Duodenal mucosa (tissue), 2 donors: ENCODE results near the gene CDH19.

Experiments
- H3K27ac ChIP-seq: one replicate; pipeline ENCODE4 v1.7.0; 2013; ENCODE audit warnings: low read depth, low read length
- H3K27me3 ChIP-seq, 2 donors: one replicate each; pipeline ENCODE4 v1.7.0; 2013; ENCODE audit warnings: low read length in 2 of 2, control low read depth in 1 of 2; ENCODE audit not compliant: insufficient read depth in 2 of 2, control insufficient read depth in 1 of 2
- H3K36me3 ChIP-seq, 2 donors: one replicate each; pipeline ENCODE4 v1.7.0; 2013; ENCODE audit warnings: low read length in 2 of 2, control low read depth in 1 of 2; ENCODE audit not compliant: insufficient read depth in 2 of 2, control insufficient read depth in 1 of 2
- H3K4me1 ChIP-seq, 2 donors: one replicate each; pipeline ENCODE4 v1.7.0; 2013; ENCODE audit warnings: low read length in 2 of 2, control low read depth in 1 of 2; ENCODE audit not compliant: insufficient read depth in 2 of 2, control insufficient read depth in 1 of 2
- H3K4me3 ChIP-seq, 2 donors: one replicate each; pipeline ENCODE4 v1.7.0; 2013; ENCODE audit warnings: low read length in 2 of 2, low read depth in 1 of 2
- H3K9ac ChIP-seq, 2 donors: one replicate each; pipeline ENCODE4 v1.7.0; 2013; ENCODE audit warnings: low read length in 2 of 2, low read depth in 1 of 2
- H3K9me3 ChIP-seq, 2 donors: one replicate each; pipeline ENCODE4 v1.7.0; 2013; ENCODE audit warnings: low read length in 2 of 2, control low read depth in 1 of 2; ENCODE audit not compliant: control insufficient read depth in 1 of 2

The CDH19 gene

GRCh38 chr18:66575263-66575662, 28.6 kb downstream of the CDH19 start:
- H3K4me3 ChIP-seq, result no peak overlapping the region
- no peak overlapping the region for H3K9ac ChIP-seq

GRCh38 chr18:66571845-66572244, 32.0 kb downstream of the CDH19 start:
- Histone ChIP-seq H3K27ac (no peak overlapping the region), H3K9me3 (no peaks in the 10 kb centered on the region), H3K36me3 (no peaks in the 10 kb centered on the region), H3K4me3 (no peak overlapping the region), H3K4me1 (no peaks in the 10 kb centered on the region), H3K27me3 (no peaks in the 10 kb centered on the region), H3K9ac (no peak overlapping the region)

More at GRCh38 chr18:66575263-66575662, 28.6 kb downstream of the CDH19 start:
- Histone ChIP-seq H3K9me3 (no peaks in the 10 kb centered on the region), H3K27ac (no peak overlapping the region), H3K27me3 (no peaks in the 10 kb centered on the region), H3K4me1 (no peaks in the 10 kb centered on the region), H3K36me3 (no peaks in the 10 kb centered on the region)

GRCh38 chr18:66566616-66567015, 37.3 kb downstream of the CDH19 start:
- Histone ChIP-seq H3K4me1 (no peaks in the 10 kb centered on the region), H3K9me3 (no peaks in the 10 kb centered on the region), H3K4me3 (no peak overlapping the region), H3K27me3 (no peaks in the 10 kb centered on the region), H3K36me3 (no peaks in the 10 kb centered on the region), H3K27ac (no peak overlapping the region), H3K9ac (no peak overlapping the region)

GRCh38 chr18:66564236-66564635, 39.7 kb downstream of the CDH19 start:
- Histone ChIP-seq H3K27ac (no peak overlapping the region), H3K4me1 (no peaks in the 10 kb centered on the region), H3K9me3 (no peaks in the 10 kb centered on the region), H3K9ac (no peak overlapping the region), H3K36me3 (no peaks in the 10 kb centered on the region), H3K4me3 (no peak overlapping the region), H3K27me3 (no peaks in the 10 kb centered on the region)

- Histone ChIP-seq H3K4me3 (no peak overlapping the region), H3K4me1 (no peaks in the 10 kb centered on the region), H3K27me3 (no peaks in the 10 kb centered on the region), H3K9ac (no peak overlapping the region), H3K27ac (no peak overlapping the region), H3K36me3 (no peaks in the 10 kb centered on the region), H3K9me3 (no peaks in the 10 kb centered on the region)
These were observed 41.6 kb downstream of the CDH19 start for GRCh38 chr18:66562279-66562678.

GRCh38 chr18:66560094-66560493, 43.8 kb downstream of the CDH19 start:
- no peak overlapping the region for H3K27ac ChIP-seq
- no peaks in the 10 kb centered on the region for H3K36me3 ChIP-seq
- H3K9me3 ChIP-seq, result no peaks in the 10 kb centered on the region
- no peak overlapping the region for H3K4me3 ChIP-seq
- H3K9ac ChIP-seq, result no peak overlapping the region
- H3K4me1 ChIP-seq, result no peaks in the 10 kb centered on the region
- no peaks in the 10 kb centered on the region for H3K27me3 ChIP-seq

- no peak overlapping the region for H3K9ac ChIP-seq
- no peak overlapping the region for H3K27ac ChIP-seq
- no peaks in the 10 kb centered on the region for H3K4me1 ChIP-seq
- no peaks in the 10 kb centered on the region for H3K36me3 ChIP-seq
- no peaks in the 10 kb centered on the region for H3K27me3 ChIP-seq
- no peaks in the 10 kb centered on the region for H3K9me3 ChIP-seq
- H3K4me3 ChIP-seq, result no peak overlapping the region
These were observed 45.1 kb downstream of the CDH19 start for GRCh38 chr18:66558773-66559172.

GRCh38 chr18:66557091-66557490, 46.8 kb downstream of the CDH19 start:
- no peaks in the 10 kb centered on the region for H3K36me3 ChIP-seq
- no peaks in the 10 kb centered on the region for H3K4me1 ChIP-seq
- H3K9ac ChIP-seq, result no peak overlapping the region
- H3K9me3 ChIP-seq, result no peaks in the 10 kb centered on the region
- no peak overlapping the region for H3K27ac ChIP-seq
- no peak overlapping the region for H3K4me3 ChIP-seq
- no peaks in the 10 kb centered on the region for H3K27me3 ChIP-seq

- no peaks in the 10 kb centered on the region for H3K4me1 ChIP-seq
- no peak overlapping the region for H3K27ac ChIP-seq
- H3K27me3 ChIP-seq, result no peaks in the 10 kb centered on the region
- H3K36me3 ChIP-seq, result no peaks in the 10 kb centered on the region
- no peak overlapping the region for H3K9ac ChIP-seq
- H3K9me3 ChIP-seq, result no peaks in the 10 kb centered on the region
- H3K4me3 ChIP-seq, result no peak overlapping the region
These were observed 48.3 kb downstream of the CDH19 start for GRCh38 chr18:66555585-66555984.

- H3K27ac ChIP-seq, result no peak overlapping the region
- no peaks in the 10 kb centered on the region for H3K9me3 ChIP-seq
- H3K4me3 ChIP-seq, result no peak overlapping the region
- H3K27me3 ChIP-seq, result no peaks in the 10 kb centered on the region
- H3K9ac ChIP-seq, result no peak overlapping the region
- H3K36me3 ChIP-seq, result no peaks in the 10 kb centered on the region
- H3K4me1 ChIP-seq, result no peaks in the 10 kb centered on the region
These were observed 50.1 kb downstream of the CDH19 start for GRCh38 chr18:66553824-66554223.

- Histone ChIP-seq H3K27me3 (no peaks in the 10 kb centered on the region), H3K27ac (no peak overlapping the region), H3K9ac (no peak overlapping the region), H3K36me3 (no peaks in the 10 kb centered on the region), H3K4me3 (no peak overlapping the region), H3K9me3 (no peaks in the 10 kb centered on the region), H3K4me1 (no peaks in the 10 kb centered on the region)
These were observed 53.5 kb downstream of the CDH19 start for GRCh38 chr18:66550366-66550765.
